MM.1S (cell line): ENCODE results near the gene CHST13.

Experiments
- DNase-seq: peaks from one replicate; pipeline ENCODE4 v3.0.0-alpha.2; 2015
- H2AFZ ChIP-seq: fragments of 300-600 bp; sonication (generic); 2 replicates; pipeline ENCODE4 v1.6.0; 2016; ENCODE audit warnings: antibody characterized with exemption, low read length
- H3F3A ChIP-seq: fragments of 300-600 bp; sonication (generic); 2 replicates; pipeline ENCODE4 v1.6.1; 2016; ENCODE audit warnings: mild to moderate bottlenecking, antibody characterized with exemption, low read length, moderate library complexity, mixed read lengths; ENCODE audit not compliant: insufficient read depth
- H3K27ac ChIP-seq: fragments of 300-600 bp; sonication (generic); 2 replicates; pipeline ENCODE4 v1.5.1; 2016; ENCODE audit warnings: mild to moderate bottlenecking, low read length
- H3K27me3 ChIP-seq: fragments of 300-600 bp; sonication (generic); replicated peaks from 2 replicates; pipeline ENCODE4 v1.6.0; 2016; ENCODE audit warnings: low read length; ENCODE audit not compliant: insufficient read depth
- H3K36me3 ChIP-seq: fragments of 300-600 bp; sonication (generic); replicated peaks from 2 replicates; pipeline ENCODE4 v1.6.1; 2016; ENCODE audit warnings: mild to moderate bottlenecking, low read length, mixed read lengths; ENCODE audit not compliant: insufficient read depth
- H3K4me1 ChIP-seq: fragments of 300-600 bp; sonication (generic); 2 replicates; pipeline ENCODE4 v1.6.1; 2016; ENCODE audit warnings: low read length, mixed read lengths
- H3K4me2 ChIP-seq: fragments of 300-600 bp; sonication (generic); 2 replicates; pipeline ENCODE4 v1.6.0; 2016; ENCODE audit warnings: low read depth, low read length
- H3K4me3 ChIP-seq: fragments of 300-600 bp; sonication (generic); 2 replicates; pipeline ENCODE4 v1.5.1; 2016; ENCODE audit warnings: low read length, mixed read lengths
- H3K79me2 ChIP-seq: fragments of 300-600 bp; sonication (generic); 2 replicates; pipeline ENCODE4 v1.6.1; 2016; ENCODE audit warnings: mixed run types, low read length, mixed read lengths
- H3K9ac ChIP-seq: fragments of 300-600 bp; sonication (generic); 2 replicates; pipeline ENCODE4 v1.6.1; 2016; ENCODE audit warnings: low read length, mixed read lengths
- H3K9me2 ChIP-seq: fragments of 300-600 bp; sonication (generic); replicated peaks from 2 replicates; pipeline ENCODE4 v1.6.1; 2016; ENCODE audit warnings: mild to moderate bottlenecking, low read length, mixed read lengths; ENCODE audit not compliant: insufficient read depth
- H3K9me3 ChIP-seq: fragments of 300-600 bp; sonication (generic); replicated peaks from 2 replicates; pipeline ENCODE4 v1.6.1; 2016; ENCODE audit warnings: mild to moderate bottlenecking, low read length, mixed read lengths; ENCODE audit not compliant: insufficient read depth
- H4K20me1 ChIP-seq: fragments of 300-600 bp; sonication (generic); 2 replicates; pipeline ENCODE4 v1.6.1; 2016; ENCODE audit warnings: mild to moderate bottlenecking, low read length, moderate library complexity, mixed read lengths; ENCODE audit not compliant: insufficient read depth
- CTCF ChIP-seq: fragments of 300-600 bp; sonication (generic); IDR thresholded peaks from 2 replicates; pipeline ENCODE4 v1.5.1; 2016; ENCODE audit warnings: antibody characterized with exemption, low read length, mixed read lengths
- EZH2 ChIP-seq: fragments of 300-600 bp; sonication (generic); optimal IDR thresholded peaks from 2 replicates; pipeline ENCODE3; 2017; ENCODE audit warnings: low read depth, mild to moderate bottlenecking, antibody characterized with exemption, low read length, mixed read lengths
- EZH2phosphoT487 ChIP-seq: fragments of 300-600 bp; sonication (generic); IDR thresholded peaks from 2 replicates; pipeline ENCODE4 v1.6.1; 2018; ENCODE audit warnings: antibody characterized with exemption, low read length

The CHST13 gene

GRCh38 chr3:126484148-126484547, 39.8 kb upstream of the CHST13 start:
- no peak overlapping the region for H2AFZ ChIP-seq
- no peak overlapping the region for H3K4me2 ChIP-seq
- no peaks in the 10 kb centered on the region for H3F3A ChIP-seq
- peaks cover 14% of the 10 kb centered on the region for H3K4me1 ChIP-seq
- DNase-seq = no peak
- H3K4me3 ChIP-seq = no peak overlapping the region
- H3K79me2 ChIP-seq = no peaks in the 10 kb centered on the region
- TF ChIP-seq EZH2 (no peak), EZH2phosphoT487 (no peak), CTCF (no peak)
- H3K27ac ChIP-seq = no peak overlapping the region
- no peaks in the 10 kb centered on the region for H3K9me2 ChIP-seq
- no peaks in the 10 kb centered on the region for H3K36me3 ChIP-seq
- H3K9me3 ChIP-seq = no peaks in the 10 kb centered on the region
- no peaks in the 10 kb centered on the region for H3K27me3 ChIP-seq
- H3K9ac ChIP-seq = no peak overlapping the region
- no peaks in the 10 kb centered on the region for H4K20me1 ChIP-seq

- Histone ChIP-seq H3K27ac (no peak overlapping the region), H3K9me2 (no peaks in the 10 kb centered on the region), H2AFZ (no peak overlapping the region), H3K4me3 (no peak overlapping the region), H3K9ac (no peak overlapping the region), H3K9me3 (no peaks in the 10 kb centered on the region), H3K4me1 (peaks cover 14% of the 10 kb centered on the region), H3K79me2 (no peaks in the 10 kb centered on the region), H3F3A (no peaks in the 10 kb centered on the region), H3K4me2 (no peak overlapping the region), H3K36me3 (no peaks in the 10 kb centered on the region), H3K27me3 (no peaks in the 10 kb centered on the region), H4K20me1 (no peaks in the 10 kb centered on the region)
- DNase-seq = no peak
- no peak for TF ChIP-seq EZH2phosphoT487
- no peak for TF ChIP-seq EZH2
- no peak for TF ChIP-seq CTCF
Observed at GRCh38 chr3:126484662-126485061, 39.3 kb upstream of the CHST13 start.

GRCh38 chr3:126485176-126485897, 38.6 kb upstream of the CHST13 start:
- Histone ChIP-seq H3K9ac (no peak overlapping the region), H3K27me3 (no peaks in the 10 kb centered on the region), H4K20me1 (no peaks in the 10 kb centered on the region), H3K36me3 (no peaks in the 10 kb centered on the region), H3K4me1 (peaks cover 14% of the 10 kb centered on the region), H3K4me2 (no peak overlapping the region), H3K79me2 (no peaks in the 10 kb centered on the region), H3K9me3 (no peaks in the 10 kb centered on the region), H3K9me2 (no peaks in the 10 kb centered on the region), H3K4me3 (no peak overlapping the region), H3F3A (no peaks in the 10 kb centered on the region), H2AFZ (no peak overlapping the region), H3K27ac (no peak overlapping the region)
- DNase-seq = no peak
- TF ChIP-seq EZH2phosphoT487 = no peak
- no peak for TF ChIP-seq EZH2
- TF ChIP-seq CTCF = no peak
